G401 (cell line): ENCODE results near the gene GPR37L1. TPM values are rescaled to one million over a fixed set of nuclear protein-coding genes. Genes with fewer than 3 reads are reported as not detected.
A peak's percentile ranks its signal among the peaks of the same experiment; 100 is the strongest.
"Not testable (repeated sequence)": the region's sequence is repeated elsewhere in the genome, so short reads cannot be mapped to it uniquely, and the experiment has no call there.

Source experiments
- DNase-seq: peaks from one replicate; pipeline ENCODE4 v3.0.0-alpha.2; 2015; ENCODE audit warnings: low spot score
- in situ Hi-C: cut with HindIII; loops from 2 replicates; pipeline ENCODE4 v1.10.0; 2016; ENCODE audit warnings: low sequenced_read_pairs, mixed read lengths
- total RNA-seq: library from RNA; depleted of rRNA; stranded (reverse); fragments of >200 nt; shearing (Covaris generic); gene quantifications from 2 replicates; pipeline ENCODE4 v1.2.3, GENCODE V29; 2014

Gene GPR37L1
- total RNA-seq, 1 experiment from 2014 or later = not detected

- in situ Hi-C loops = no loop called here
- DNase-seq = no peak
These were observed 38.7 kb downstream of the GPR37L1 start for GRCh38 chr1:202161151-202162046.

- in situ Hi-C loops = no loop called here
- DNase-seq = no peak
These were observed 39.3 kb downstream of the GPR37L1 start for GRCh38 chr1:202162047-202162417.

DNA sequence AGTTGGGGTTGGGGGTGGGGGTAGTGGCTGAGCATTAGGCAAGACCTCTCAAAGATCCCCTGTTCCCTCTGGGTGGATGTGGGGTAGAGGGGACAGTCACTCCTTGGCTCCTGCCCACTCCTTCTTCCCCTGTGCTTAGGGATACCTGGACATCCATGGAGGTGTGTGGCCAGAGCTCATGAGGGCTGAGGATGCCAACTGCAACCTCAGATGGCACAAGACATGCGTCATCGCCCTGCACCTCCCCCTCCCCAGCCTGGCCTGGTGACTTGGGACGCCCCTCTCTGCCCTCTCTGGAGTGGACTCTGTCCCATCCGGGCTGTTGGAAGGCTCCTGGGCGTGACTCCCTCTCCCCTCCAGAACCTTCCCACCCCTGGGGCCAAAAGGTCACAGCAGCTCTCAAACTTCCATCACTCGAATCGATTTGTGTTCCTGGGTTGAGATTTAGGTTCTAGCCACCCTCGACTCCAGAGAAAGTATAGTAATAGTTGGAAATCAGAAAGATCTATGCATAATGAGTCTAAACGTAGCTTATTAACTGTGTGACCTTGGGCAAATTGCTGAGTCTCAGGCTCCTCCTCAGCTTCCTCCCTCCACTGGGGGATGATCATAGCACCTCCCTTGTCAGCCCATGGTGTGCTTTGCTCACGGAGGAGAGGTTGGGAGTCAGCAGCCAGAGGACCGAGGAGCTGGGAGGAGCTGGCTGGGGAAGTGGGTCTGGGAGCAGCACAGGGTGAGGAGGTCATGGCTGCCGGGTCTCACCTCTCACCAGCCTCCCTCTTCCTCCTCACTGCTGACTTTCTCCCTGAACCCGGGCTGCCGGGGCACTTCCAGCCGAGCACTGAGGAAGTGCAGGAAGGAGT lies 39.9 kb downstream of the GPR37L1 start:
- no peak for DNase-seq
- in situ Hi-C loops = no loop called here

DNA sequence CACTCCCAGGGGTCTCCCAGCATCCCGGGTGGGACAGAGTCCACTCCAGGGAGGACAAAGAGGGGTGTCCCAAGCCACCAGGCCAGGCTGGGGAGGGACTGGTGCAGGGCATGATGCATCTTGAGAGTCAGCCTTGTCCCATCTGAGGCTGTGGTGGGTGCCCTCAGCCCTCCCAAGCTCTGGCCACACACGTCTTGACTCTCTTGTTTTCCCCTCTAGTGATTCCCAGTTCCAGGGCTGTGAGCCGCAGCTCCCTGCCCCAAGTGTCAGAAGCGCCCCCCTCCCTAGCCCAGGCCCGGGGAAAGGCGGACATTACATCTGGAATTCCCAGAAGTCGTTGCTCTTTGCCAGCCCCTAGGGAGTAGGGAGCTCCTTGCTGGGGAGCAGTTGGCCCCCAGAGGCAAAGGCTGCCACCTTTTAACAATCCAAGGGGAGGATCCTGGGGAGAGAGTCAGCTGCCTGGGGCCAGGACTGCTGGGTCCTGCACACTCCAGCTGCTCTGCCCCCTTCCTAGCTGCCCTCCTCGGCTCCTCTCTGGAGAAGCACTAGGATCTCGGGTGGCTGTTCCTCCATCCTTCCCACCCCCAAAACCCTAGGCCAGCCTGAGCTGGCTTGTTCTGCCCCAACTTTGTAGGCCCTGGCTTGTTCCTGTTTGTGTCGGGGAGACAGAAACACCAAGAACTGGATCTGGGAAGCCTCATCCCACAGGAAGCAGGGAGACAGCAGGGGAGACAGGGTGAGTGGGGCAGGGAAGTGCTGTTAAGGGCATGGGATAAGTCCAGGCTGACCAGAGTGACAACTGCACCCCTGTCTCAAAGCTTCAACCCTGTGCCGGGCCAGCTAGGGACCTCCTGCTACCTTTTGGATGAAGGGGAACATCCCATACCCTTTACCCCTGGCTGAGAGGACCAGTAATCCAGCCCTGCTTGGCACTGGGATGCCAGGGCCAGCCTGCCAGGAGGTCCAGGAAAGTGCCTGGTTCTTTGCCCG lies 40.9 kb downstream of the GPR37L1 start:
- in situ Hi-C loops = no loop called here
- DNase-seq = no peak

- no peak for DNase-seq
- in situ Hi-C loops = no loop called here
These were observed 41.7 kb downstream of the GPR37L1 start for GRCh38 chr1:202164271-202165037.

GRCh38 chr1:202165267-202165941 lies 42.7 kb downstream of the GPR37L1 start:
- in situ Hi-C loops = no loop called here
- no peak for DNase-seq

DNA sequence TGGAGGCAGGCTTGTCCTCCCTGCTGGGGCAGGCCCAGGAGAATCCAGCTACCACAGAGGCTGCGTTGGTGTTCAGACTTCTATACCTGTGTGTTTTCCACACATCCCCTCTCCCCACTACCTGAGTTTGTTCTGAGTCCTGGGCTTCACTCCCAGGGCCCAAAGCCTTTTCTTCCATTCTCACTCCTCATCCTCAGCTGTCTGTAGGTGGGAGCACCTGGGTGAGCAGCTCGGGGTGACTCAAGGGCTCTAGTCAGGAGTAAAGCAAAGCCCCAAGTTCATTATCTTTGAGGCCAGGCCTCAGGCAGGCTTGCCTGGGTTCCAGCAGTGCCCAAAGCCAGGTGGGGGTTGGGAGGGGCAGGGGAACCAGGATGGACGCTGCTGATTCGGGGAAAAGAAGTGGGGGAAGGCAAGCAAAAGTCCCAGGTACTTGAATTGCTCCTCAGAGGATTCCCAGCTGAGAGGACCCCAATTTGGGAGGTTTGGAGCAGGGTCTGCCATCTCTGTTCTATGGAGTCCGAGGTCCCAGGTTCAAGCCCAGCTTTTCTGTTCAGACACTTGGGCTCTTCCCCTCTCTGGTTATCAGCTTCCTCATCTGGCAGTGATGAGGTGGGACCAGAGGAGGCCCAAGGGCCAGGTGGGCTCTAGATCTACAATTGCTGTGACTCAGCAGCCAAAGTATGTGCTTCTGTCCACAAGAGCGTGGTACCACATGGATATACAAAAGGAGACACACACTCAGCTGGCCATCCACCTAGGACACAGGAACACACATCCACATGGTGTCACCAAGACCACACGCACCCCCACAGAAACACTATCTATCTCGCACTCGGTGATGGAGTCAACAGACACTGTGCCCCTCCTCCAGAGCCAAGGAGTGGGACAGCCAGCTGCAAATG lies 43.5 kb downstream of the GPR37L1 start:
- DNase-seq = no peak
- in situ Hi-C loops = no loop called here

DNA sequence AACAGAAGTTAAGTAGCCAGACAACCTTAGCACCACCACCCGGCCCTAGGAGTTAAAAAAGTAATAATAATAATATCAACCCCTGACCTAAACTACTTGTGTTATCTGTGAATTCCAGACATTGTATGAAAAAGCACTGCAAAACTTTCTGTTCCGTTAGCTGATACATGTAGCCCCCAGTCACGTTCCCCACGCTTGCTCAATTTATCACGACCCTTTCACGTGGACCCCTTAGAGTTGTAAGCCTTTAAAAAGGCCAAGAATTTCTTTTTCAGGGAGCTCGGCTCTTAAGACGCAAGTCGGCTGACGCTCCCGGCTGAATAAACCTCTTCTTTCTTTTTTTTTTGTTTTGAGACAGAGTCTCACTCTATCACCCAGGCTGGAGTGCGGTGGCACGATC lies 44.3 kb downstream of the GPR37L1 start:
- DNase-seq, in situ Hi-C loops: not testable (repeated sequence)

DNA sequence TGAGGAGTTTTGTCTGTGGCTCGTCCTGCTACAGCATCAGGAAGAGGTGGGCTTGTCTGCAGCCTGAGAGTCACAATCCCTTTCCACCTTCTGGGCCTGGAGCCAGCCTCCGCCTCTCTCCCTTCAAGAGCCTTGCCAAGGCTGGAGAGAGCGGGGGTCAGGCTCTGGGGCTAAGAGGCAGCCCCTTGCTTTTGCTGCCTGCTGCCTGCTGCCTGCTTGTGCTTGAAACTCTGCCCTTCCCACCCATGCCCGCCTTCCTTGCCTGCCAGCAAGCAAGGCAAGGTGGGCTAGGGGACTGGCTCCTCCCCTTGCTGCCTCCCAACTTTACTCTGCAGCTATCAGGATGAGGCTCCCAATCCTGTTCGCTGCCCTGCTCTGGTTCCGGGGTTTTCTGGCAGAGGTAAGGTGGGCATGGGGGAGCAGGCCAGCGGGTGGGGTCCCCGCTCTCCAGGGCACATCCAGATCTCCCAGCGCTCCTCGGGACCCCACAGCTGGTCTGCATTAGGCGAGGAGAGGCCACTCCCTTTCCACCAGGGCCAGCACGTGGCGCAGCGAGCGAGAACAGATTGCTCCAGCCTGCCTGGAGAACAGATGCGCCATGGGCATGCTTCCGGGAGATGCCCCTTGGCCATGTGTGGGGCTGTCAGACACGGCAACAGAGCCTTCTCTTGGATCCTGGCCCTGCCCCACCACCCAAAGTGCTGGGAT lies 45.1 kb downstream of the GPR37L1 start:
- in situ Hi-C loops = no loop called here
- peak; percentile 10 for DNase-seq

- DNase-seq = no peak
- in situ Hi-C loops = no loop called here
These were observed 46.1 kb downstream of the GPR37L1 start for GRCh38 chr1:202168861-202169260.

GRCh38 chr1:202170726-202171125 lies 48.0 kb downstream of the GPR37L1 start:
- no peak for DNase-seq
- in situ Hi-C loops = no loop called here

DNA sequence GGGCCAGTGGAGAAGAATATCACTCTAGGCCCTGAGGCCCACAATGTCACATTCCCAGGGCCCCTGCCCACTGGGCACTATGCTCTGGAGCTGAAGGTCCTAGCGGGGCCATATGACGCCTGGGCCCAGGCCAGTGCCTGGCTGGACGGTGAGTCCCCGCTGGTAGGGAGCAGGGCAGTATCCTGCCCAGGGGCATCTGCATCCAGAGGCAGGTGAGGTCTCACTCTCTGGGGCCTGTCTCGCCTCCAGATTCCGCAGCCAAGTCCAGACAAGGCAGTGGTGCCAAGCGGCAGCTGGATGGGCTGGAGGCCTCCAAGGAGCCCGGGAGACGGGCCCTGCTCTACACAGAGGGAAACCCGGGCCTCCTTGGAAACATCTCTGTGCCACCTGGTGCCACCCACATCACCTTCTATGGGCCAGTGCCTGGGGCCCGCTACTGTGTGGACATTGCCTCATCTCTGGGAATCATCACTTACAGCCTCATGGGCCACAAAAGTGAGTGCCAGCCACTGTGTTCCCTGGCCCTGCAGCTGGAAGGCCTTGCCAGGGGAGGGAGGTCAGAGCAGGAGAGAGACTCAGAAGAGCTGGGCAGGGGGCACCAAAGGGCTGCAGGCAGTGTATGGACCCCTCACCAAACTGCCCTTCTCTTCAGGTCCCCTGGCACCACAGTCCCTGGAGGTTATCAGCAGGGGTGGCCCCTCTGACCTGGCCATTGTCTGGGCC lies 48.7 kb downstream of the GPR37L1 start:
- DNase-seq = no peak
- in situ Hi-C loops = no loop called here

DNA sequence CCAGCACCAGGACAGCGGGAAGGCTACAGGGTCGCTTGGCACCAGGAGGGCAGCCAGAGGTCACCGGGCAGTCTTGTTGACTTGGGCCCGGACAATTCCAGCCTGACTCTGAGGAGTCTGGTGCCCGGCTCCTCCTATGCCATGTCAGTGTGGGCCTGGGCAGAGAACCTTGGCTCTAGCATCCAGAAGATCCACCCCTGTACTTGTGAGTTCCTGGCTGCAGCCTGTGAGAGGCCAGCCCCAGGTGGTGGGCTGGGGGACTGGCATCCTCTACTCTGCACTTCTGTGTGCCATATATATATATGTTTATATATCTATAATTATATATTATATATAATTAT lies 49.3 kb downstream of the GPR37L1 start:
- no peak for DNase-seq
- in situ Hi-C loops = no loop called here

DNA sequence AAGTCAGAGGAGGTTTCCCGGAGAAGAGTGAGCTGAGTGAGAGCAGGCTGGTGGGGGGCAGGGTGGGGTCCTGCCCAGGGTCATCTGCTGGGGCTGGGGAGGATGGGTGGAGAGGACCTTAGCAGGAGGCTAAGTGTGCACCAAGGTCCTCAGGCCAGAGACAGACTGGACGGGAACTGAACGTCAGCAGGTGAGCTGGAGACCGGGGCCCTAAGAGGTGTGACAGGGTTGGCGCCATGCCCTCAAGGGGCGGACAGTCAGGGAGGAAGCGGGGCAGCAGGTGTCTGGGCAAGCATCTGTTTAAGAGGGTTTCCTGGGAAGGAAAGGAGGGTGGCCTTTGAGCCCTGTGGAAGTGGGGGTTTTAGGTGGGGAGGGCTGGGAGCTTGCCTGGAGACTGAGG lies 51.3 kb downstream of the GPR37L1 start:
- in situ Hi-C loops = no loop called here
- no peak for DNase-seq

DNA sequence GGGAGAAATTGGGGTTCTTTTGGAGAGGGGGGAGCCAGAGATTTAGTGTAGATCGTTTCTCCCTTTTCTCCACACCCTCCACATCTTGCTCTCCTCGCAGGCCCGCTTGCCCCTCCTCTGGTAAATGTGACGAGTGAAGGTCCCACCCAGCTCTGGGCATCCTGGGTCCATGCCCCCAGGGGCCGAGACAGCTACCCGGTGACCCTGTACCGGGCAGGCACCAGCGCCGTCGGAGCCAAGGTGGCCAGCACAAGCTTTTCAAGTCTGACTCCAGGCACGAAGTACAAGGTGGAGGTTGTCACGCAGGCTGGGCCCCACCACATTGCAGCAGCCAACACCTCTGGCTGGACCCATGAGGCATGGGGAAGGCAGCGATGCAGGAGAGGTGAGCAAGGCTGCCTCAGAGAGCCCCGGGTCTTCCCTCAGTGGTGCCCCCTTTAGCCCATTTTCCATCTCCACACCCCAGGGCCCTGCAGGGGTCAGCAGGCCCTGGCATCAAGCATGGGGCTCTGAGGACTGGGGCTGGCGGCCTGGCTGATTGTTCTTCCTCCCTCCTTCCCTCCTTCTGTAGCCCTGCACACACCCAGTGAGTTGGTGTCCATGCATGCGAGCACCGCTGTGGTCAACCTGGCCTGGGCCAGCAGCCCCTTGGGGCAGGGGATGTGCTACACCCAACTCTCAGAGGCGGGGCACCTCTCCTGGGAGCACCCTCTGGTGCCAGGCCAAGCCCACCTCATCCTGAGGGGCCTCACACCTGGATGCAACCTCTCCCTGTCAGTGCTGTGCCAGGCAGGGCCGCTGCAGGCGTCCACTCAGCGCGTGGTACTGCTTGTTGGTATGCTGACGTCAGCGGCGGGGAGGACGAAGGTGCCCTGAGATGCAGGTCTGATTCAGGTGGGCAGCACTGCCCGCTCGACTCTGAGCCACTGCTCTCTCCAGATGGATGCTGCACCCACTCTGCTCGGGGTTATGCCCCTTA lies 54.5 kb downstream of the GPR37L1 start:
- no peak for DNase-seq
- in situ Hi-C loops = no loop called here
